ENCODE data around the gene RNF145. TPM values are rescaled to one million over a fixed set of nuclear protein-coding genes. Genes with fewer than 3 reads are reported as not detected.
"Not testable (repeated sequence)": the region's sequence is repeated elsewhere in the genome, so short reads cannot be mapped to it uniquely, and the experiment has no call there.

Gene RNF145
- total RNA-seq, 1 experiment from 2014 or later: 59.0 TPM

DNA sequence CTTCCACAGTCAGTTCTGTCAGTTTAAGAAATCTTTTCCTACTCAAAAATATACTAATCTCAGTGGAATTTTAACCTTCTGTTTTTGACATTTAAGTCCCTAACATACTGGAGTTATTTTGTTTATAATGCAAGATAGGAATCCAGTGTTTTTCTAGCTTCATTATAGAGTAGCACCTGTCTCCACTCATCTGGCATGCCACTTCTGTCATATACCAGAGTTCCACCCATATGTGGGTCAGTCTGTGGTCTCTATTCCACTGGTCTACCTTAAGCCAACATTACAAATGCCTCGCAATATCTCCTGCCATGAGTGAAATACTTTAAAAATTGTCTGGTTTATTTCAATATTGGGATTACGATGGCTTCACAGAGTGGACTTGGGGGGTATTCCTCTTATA lies 42.9 kb downstream of the RNF145 start:
- H3K4me1 ChIP-seq: peaks cover 41% of the 10 kb centered on the region
- no peaks in the 10 kb centered on the region for H3K27me3 ChIP-seq
- H3K27ac ChIP-seq: no peak overlapping the region
- H3K36me3 ChIP-seq: peaks cover 19% of the 10 kb centered on the region
- H3K9me3 ChIP-seq (replicated peaks): no peaks in the 10 kb centered on the region
- no peak overlapping the region for H3K4me3 ChIP-seq
- DNase-seq: peak; percentile 62 to 80

DNA sequence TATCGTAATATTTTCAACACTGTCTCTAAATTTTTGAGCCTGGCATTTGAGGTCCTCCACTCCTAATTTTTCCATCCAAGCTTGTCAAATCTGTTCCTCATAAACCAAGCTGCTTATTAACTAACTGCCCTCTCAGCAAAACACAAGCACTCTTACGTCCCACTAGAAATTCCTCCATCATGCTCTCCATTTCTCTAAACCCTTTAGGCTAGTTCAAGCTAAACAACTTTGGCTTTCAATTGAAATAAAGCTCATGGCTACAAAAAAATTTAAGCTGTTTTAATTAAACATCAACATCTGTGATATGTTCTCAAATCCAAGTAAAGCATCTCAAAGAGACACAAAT lies 45.7 kb downstream of the RNF145 start:
- peak overlapping the region; percentile 53 for H3K27ac ChIP-seq
- H3K36me3 ChIP-seq: peaks cover 38% of the 10 kb centered on the region
- no peaks in the 10 kb centered on the region for H3K9me3 ChIP-seq (replicated peaks)
- DNase-seq: no peak
- H3K4me3 ChIP-seq: no peak overlapping the region
- no peaks in the 10 kb centered on the region for H3K27me3 ChIP-seq
- peaks cover 41% of the 10 kb centered on the region for H3K4me1 ChIP-seq

DNA sequence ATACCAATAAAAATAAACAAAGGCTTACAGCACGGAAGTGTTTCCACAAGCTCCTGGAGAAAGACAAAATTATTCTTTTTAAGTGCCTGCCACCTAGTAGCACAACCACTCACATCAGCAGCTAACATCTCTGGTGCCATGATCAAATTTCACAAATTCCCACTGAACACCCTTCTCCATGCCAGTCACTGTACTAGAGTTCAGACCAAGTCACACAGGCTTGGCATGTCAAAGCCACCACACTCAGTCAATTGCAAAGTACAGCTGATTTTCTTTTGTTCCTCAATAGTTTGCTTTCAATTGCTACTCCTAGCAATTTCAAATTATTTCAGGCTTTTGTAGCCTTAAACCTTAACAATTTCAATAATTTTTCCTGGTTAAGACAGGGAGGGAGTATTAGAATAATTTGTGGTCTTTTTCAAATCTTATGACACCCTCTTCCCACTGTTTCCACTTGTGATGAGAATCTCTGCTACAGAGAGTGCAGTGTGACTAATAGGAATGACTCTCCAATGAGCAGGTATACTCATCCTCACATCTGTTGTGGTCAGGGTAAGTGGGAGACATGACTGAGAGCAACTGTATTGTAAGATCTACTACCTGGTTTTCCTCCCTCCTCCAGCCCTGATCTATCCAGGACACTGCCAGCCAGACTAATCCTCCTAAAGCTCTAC lies 46.2 kb downstream of the RNF145 start:
- Histone ChIP-seq H3K4me3 (no peak overlapping the region), H3K27me3 (no peaks in the 10 kb centered on the region), H3K9me3 (replicated peaks) (no peaks in the 10 kb centered on the region), H3K27ac (peak overlapping the region; percentile 53), H3K36me3 (peaks cover 39% of the 10 kb centered on the region), H3K4me1 (peaks cover 41% of the 10 kb centered on the region)
- peak; percentile 53 to 70 for DNase-seq

DNA sequence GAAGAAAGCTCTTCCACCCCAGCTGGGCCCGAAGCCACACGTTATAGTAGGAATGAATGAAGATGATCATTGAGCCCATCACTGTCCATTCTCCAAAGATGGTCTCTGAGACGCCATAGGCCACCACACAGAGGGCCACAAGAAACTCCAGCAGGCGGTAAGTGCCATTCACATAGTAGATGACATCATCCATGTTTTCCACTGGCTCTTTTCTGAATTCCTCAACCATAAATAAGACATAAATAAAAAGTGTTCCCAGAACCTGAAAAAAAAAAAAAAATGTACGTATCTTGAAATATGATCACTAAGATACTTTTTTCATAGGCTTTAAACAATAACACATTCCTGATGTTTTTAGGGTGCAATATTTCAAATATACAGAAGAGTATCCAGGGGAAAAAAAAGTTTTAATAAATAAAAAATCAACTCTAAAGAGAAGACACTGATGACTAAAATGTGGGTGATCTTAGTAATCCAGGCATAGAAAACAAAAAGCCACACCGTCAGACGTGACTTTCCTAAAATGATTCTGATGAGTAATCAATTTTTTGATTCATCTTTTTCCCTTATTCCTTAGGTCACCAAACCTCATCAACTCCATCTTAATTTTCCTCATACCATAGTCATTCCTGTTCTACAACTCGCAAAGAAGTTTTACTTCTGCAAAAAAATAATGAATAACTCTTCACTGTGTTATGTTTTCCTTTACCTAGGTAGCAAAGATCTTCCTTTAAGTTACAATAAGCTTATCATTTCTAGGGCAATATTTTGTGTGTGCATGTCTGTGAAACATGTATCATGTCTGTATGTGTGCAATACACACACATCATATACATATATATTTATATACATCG lies 47.8 kb downstream of the RNF145 start:
- Histone ChIP-seq H3K27me3 (no peaks in the 10 kb centered on the region), H3K4me1 (peaks cover 34% of the 10 kb centered on the region), H3K36me3 (peaks cover 30% of the 10 kb centered on the region), H3K27ac (no peak overlapping the region), H3K4me3 (no peak overlapping the region), H3K9me3 (replicated peaks) (no peaks in the 10 kb centered on the region)
- DNase-seq: no peak

DNA sequence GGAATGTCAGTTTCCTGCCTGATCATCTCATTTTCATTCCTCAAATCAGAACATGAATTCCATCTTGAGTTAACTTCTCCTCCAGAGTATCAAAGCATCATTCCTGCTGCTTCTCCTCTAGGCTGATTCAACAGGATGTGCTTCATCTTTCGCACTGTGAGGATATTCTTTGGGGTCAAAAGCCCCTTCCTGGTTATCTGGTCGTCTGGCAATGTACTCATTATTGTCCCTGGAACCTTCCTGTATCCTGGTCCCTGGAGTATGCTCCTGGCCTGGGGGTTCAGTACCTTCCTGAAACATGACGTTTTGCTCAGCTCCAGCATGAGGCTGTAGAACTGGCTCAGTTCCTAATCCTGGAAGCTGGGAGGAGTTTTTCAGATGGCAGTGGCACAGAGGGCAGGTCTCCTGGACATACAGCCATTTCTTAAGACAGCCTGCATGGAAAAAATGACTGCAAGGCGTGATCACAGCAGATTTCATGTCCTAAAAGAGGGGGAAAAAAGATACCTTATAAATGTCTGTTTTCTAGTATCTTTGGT lies 50.7 kb downstream of the RNF145 start:
- H3K4me3 ChIP-seq; H3K9me3 ChIP-seq (replicated peaks); DNase-seq; H3K27me3 ChIP-seq; H3K27ac ChIP-seq: not testable (repeated sequence)
- peaks cover 36% of the 10 kb centered on the region for H3K36me3 ChIP-seq
- H3K4me1 ChIP-seq: peaks cover 11% of the 10 kb centered on the region

DNA sequence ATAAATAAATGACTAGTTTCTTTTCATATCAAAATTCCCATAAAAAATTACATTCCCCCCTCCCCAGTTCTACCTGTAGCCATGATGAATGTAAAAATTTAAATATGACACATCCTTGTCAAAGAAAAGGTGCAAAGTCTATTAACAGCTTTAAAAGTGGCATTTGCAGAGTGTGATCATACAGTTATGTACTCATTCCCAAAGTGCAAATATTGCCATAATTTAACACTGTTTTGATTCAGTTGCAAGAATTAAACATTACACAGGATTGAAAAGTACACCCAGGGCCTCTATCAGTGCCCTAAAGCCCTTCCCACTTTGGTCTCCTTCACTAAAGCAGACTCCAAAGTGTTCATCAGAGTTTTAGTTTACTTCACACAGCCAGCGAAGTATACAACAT lies 51.8 kb downstream of the RNF145 start:
- Histone ChIP-seq H3K36me3 (peaks cover 36% of the 10 kb centered on the region), H3K27me3 (no peaks in the 10 kb centered on the region), H3K4me1 (peaks cover under 1% of the 10 kb centered on the region), H3K9me3 (replicated peaks) (no peaks in the 10 kb centered on the region), H3K27ac (no peak overlapping the region), H3K4me3 (no peak overlapping the region)
- no peak for DNase-seq

DNA sequence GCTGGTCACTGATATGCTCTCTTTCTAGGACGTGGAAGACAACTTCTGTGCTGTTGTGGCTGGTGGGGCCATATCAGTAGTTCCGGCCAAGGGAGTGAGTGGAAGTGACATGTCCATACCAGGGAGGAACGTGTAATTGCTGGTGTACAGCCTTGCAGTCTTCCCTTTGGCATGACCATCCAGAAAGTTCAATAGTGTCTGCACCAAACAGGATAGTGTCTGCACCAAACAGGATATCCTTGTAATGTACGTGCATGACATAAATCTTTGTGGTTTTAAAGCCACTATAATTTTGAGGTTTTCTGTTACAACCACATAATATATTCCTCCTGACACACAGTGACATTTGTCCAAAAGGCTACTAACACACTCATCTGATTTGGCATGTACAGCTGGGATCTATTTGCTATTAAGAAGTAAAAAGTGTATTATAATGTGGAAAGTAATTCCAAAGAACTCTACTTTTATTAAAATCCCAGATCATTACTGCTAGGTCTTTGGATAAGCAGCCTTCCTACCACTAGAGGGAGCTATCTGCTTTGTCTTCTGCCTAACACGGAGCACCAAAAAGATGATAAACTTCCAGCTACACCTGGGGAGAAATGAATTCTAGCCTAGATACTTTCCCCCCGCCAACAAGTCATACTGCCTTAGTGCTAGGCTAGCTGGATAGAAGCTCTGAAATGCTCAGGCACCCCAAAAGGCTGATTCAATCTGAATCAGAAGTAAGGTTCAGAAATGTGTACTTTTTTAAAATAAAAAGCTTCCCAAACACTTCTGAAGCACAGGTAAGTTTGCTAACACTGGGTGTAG lies 52.7 kb downstream of the RNF145 start:
- peak; percentile 38 to 83 for DNase-seq
- no peak overlapping the region for H3K27ac ChIP-seq
- H3K4me3 ChIP-seq: no peak overlapping the region
- no peaks in the 10 kb centered on the region; the same call in 1 of the 2 replicates for H3K4me1 ChIP-seq
- peaks cover 30% of the 10 kb centered on the region for H3K36me3 ChIP-seq
- no peaks in the 10 kb centered on the region for H3K27me3 ChIP-seq
- H3K9me3 ChIP-seq (replicated peaks): no peaks in the 10 kb centered on the region

DNA sequence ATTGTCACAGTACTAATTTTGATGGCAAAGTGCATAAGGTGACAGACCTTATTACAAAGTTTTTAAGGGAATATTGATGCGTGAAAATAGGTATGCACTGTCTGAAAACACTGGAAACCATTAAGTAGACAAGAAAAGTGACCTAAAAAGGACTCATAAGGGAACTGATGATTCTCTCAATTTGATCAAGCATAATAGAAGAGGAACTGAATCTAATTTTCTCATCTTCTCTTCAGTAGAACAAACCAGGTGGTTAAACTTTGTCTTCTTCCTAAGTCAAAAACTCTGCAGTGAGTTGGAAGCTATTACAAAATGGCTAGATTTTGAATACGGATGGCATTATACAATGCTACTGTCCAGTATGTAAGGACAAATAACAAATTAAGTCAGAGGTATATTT lies 53.4 kb downstream of the RNF145 start:
- H3K36me3 ChIP-seq: peaks cover 24% of the 10 kb centered on the region
- H3K4me3 ChIP-seq: no peak overlapping the region
- no peaks in the 10 kb centered on the region for H3K27me3 ChIP-seq
- no peak overlapping the region for H3K27ac ChIP-seq
- no peak for DNase-seq
- no peaks in the 10 kb centered on the region; the same call in 1 of the 2 replicates for H3K4me1 ChIP-seq
- no peaks in the 10 kb centered on the region for H3K9me3 ChIP-seq (replicated peaks)

DNA sequence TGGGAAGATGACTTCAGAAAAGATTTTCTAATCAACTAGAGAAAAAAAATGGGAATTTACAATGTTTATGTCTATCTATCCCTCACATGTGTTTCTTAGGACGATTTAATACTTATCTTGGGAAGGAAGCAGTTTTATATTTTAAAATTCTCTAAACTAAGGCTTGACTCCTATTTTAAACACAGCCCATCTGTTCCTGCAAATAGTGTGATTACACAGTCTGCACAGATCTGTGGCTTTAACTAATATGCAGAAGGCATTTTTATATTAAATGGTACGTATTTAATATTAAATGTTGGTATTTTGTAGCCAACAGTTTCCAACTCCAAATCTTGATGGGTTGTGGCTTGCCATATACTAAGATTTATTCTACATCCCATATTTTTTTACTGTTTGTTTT lies 56.5 kb downstream of the RNF145 start:
- no peak for DNase-seq
- Histone ChIP-seq H3K4me3 (no peak overlapping the region), H3K36me3 (peaks cover 6% of the 10 kb centered on the region; the same call in 1 of the 2 replicates), H3K27ac (no peak overlapping the region), H3K9me3 (replicated peaks) (no peaks in the 10 kb centered on the region), H3K4me1 (no peaks in the 10 kb centered on the region; the same call in 1 of the 2 replicates), H3K27me3 (no peaks in the 10 kb centered on the region)

DNA sequence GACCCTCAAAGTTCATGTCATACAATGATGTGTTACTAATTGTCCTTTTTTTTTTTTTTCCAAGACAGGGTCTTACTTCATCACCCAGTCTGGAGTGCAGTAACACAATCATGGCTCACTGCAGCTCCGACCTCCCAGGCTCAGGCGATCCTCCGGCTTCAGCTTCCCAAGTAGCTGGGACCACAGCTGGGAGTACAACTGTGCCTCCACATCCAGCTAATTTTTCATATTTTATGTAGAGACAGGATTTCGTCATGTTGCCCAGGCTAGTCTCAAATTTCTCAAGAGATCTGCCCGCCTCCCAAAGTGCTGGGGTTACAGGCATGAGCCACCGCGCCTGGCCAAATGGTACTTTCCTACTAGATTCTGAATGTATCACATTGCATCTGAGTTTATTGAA lies 60.3 kb downstream of the RNF145 start:
- no peaks in the 10 kb centered on the region for H3K27me3 ChIP-seq
- no peaks in the 10 kb centered on the region; the same call in 1 of the 2 replicates for H3K4me1 ChIP-seq
- no peak overlapping the region for H3K4me3 ChIP-seq
- H3K9me3 ChIP-seq (replicated peaks): no peaks in the 10 kb centered on the region; the same call in 1 of the 2 replicates
- peak; percentile 52 to 70 for DNase-seq
- no peaks in the 10 kb centered on the region for H3K36me3 ChIP-seq
- H3K27ac ChIP-seq: no peak overlapping the region

DNA sequence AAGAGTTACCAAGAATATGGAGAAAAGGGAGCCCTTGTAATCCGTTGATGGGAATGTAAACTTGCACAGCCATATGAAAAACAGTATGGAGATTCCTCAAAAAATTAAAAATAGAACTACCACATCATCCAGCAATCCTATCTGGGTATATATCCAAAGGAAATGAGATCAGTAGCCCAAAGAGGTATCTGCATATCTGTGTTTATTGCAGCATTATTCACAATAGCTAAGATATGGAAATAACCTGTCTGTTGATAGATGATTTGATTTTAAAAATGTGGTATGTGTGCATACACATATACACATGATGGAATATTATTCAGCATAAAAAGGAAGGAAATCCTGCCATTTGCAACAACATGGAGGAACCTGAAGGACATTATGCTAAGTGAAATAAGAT lies 61.4 kb downstream of the RNF145 start:
- Histone ChIP-seq H3K9me3 (replicated peaks) (no peaks in the 10 kb centered on the region; the same call in 1 of the 2 replicates), H3K27ac (no peak overlapping the region), H3K4me3 (no peak overlapping the region), H3K36me3 (no peaks in the 10 kb centered on the region), H3K4me1 (no peaks in the 10 kb centered on the region; the same call in 1 of the 2 replicates), H3K27me3 (no peaks in the 10 kb centered on the region)
- DNase-seq: no peak

DNA sequence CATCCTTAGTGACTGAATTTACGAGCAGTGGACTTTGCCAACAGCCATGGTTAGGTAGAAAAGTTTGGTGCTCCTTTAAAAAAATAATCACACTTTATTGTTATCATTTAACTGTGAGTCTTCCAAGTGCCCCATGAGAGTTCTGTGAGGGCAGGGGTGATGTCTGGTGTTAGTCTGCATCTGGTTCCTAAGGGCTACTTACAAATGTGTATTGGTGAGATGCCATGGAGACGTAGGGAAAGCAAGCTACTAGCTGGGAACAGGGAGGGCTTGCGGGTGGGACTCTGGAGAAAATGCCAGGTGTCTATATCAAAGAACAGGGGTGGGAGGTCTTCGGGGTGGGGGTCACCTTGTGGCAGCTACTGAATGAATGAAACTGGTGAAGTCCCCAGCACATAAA lies 62.5 kb downstream of the RNF145 start:
- no peaks in the 10 kb centered on the region for H3K36me3 ChIP-seq
- H3K27ac ChIP-seq: no peak overlapping the region
- peaks cover 2% of the 10 kb centered on the region; the same call in 1 of the 2 replicates for H3K9me3 ChIP-seq (replicated peaks)
- no peak for DNase-seq
- no peaks in the 10 kb centered on the region; the same call in 1 of the 2 replicates for H3K4me1 ChIP-seq
- no peaks in the 10 kb centered on the region for H3K27me3 ChIP-seq
- H3K4me3 ChIP-seq: no peak overlapping the region

DNA sequence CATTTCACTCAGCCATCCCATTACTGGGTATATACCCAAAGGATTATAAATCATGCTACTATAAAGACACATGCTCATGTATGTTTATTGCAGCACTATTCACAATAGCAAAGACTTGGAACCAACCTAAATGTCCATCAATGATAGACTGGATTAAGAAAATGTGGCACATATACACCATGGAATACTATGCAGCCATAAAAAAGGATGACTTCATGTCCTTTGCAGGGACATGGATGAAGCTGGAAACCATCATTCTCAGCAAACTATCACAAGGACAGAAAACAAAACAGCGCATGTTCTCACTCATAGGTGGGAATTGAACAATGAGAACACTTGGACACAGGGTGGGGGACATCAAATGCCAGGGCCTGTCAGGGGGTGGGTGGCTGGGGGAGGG lies 64.2 kb downstream of the RNF145 start:
- not testable (repeated sequence) for H3K27me3 ChIP-seq; DNase-seq; H3K27ac ChIP-seq; H3K36me3 ChIP-seq; H3K4me3 ChIP-seq; H3K9me3 ChIP-seq (replicated peaks); H3K4me1 ChIP-seq

DNA sequence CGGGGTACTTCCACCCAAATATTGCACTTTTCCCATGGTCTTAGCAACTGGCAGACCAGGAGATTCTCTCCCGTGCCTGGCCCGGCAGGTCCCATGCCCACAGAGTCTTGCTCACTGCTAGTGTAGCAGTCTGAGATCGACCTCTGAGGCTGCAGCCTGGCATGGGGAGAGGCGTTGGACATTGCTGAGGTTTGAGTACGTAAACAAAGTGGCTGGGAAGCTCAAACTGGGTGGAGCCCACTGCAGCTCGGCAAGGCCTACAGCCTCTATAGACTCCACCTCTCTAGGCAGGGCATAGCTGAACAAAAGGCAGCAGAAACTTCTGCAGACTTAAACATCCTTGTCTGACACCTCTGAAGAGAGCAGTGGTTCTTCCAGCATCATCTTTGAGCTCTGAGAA lies 69.6 kb downstream of the RNF145 start:
- Histone ChIP-seq H3K4me3 (no peak overlapping the region), H3K27me3 (no peaks in the 10 kb centered on the region), H3K9me3 (replicated peaks) (peaks cover 2% of the 10 kb centered on the region; the same call in 1 of the 2 replicates), H3K36me3 (no peaks in the 10 kb centered on the region), H3K27ac (no peak overlapping the region), H3K4me1 (no peaks in the 10 kb centered on the region; the same call in 1 of the 2 replicates)
- no peak for DNase-seq

All from SJCRH30 (cell line).